Nucleus accumbens (tissue), 56 donors: Measurements from ENCODE around the gene HOXC6.

Experiments used
- DNase-seq, 56 donors: peaks; one replicate each; lab custom pipeline; 2025; lab: John Stamatoyannopoulos, UW

The HOXC6 gene

GRCh38 chr12:54051874-54052437, 23.7 kb downstream of the HOXC6 start:
- DNase-seq, result no peak

- DNase-seq, result no peak
Measured at GRCh38 chr12:54052438-54053002, 24.3 kb downstream of the HOXC6 start.

- DNase-seq, result peak in 5 of 56 donors; percentile 3 to 29 (median 9)
Measured at GRCh38 chr12:54053003-54053750, 24.9 kb downstream of the HOXC6 start.

- peak in 1 of 56 donors; percentile 2 for DNase-seq
Measured at GRCh38 chr12:54053751-54054741, 25.8 kb downstream of the HOXC6 start, which contains the start of gene HOXC4. Gene HOXC4 (plus strand): TSS chr12:54053835. CDS start chr12:54053923, 88 bp downstream.

GRCh38 chr12:54054742-54055194, 26.5 kb downstream of the HOXC6 start:
- no peak for DNase-seq

GRCh38 chr12:54055552-54055951, 27.3 kb downstream of the HOXC6 start:
- DNase-seq, result no peak

- no peak for DNase-seq
Measured at GRCh38 chr12:54056110-54056509, 27.9 kb downstream of the HOXC6 start.

GRCh38 chr12:54058128-54058768, 30.0 kb downstream of the HOXC6 start:
- DNase-seq, result no peak

GRCh38 chr12:54059668-54060067, 31.4 kb downstream of the HOXC6 start:
- DNase-seq, result no peak

GRCh38 chr12:54060174-54060974, 32.1 kb downstream of the HOXC6 start:
- no peak for DNase-seq

- DNase-seq, result no peak
Measured at GRCh38 chr12:54060975-54061778, 32.9 kb downstream of the HOXC6 start.

- no peak for DNase-seq
Measured at GRCh38 chr12:54065677-54066076, 37.4 kb downstream of the HOXC6 start.

- no peak for DNase-seq
Measured at GRCh38 chr12:54066408-54066807, 38.2 kb downstream of the HOXC6 start.

GRCh38 chr12:54068418-54069070, 40.3 kb downstream of the HOXC6 start:
- no peak for DNase-seq

- no peak for DNase-seq
Measured at GRCh38 chr12:54071942-54072341, 43.7 kb downstream of the HOXC6 start.

GRCh38 chr12:54074308-54074707, 46.1 kb downstream of the HOXC6 start:
- DNase-seq, result no peak

GRCh38 chr12:54075409-54075808, 47.2 kb downstream of the HOXC6 start:
- DNase-seq, result no peak

GRCh38 chr12:54075974-54076373, 47.7 kb downstream of the HOXC6 start:
- DNase-seq, result no peak
